GM18861 (cell line): ENCODE measurements around the gene ZNF583.

Source experiments
- ATAC-seq: cut with Tn5 transposase; IDR thresholded peaks from one replicate; pipeline ENCODE4 v1.9.1; 2021; ENCODE audit not compliant: unreplicated experiment

ZNF583 gene

DNA sequence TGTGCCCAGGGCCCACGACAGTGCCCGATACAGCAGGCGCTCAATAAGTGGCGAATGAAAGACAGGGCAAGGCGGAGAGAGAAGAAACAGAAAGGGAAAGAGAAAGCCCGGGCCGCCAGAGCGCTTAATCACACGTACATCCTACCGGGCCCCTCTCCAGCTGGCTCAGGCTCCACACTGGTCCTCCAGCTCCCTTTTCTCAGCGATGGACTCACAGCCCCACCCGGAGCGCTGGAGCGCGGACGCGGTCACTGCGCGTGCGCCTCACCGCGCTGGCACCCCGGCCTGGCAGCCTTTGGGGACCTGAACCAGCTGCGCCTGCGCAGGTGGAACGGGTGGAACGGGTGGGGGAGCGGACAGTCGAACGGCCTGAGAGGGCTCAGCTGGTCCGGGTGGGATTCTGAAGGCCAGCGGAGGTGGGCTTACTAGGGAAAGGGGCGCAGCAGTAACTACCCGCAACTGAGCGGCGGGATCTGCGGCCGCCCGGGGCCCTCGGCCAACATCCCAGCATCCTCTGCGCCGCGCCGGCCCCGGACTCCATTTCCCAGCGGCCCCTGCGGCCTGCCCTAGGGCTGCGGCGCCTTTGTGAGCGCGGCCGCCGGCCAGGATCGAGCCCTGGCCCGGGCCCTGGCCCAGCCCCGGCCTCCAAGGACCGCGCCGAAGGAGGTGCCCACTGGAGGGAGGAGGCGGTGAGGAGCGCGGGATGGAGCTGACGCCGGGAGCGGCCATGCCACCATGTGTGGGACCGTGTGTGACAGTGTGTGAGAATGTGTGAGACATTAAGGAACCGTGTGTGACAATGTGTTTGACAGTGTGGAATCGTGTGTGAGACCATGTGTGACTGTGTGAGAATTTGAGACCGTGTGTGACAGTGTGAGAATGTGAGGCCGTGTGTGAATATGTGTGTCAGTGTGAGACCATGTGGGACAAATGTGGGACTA, at the start of gene ZNF583:
Gene ZNF583 (plus strand): TSS at position 569 of the 941 bp plus-strand sequence. CDS start 2,783 bp downstream, outside the sequence.
- ATAC-seq: peak; percentile 74

DNA sequence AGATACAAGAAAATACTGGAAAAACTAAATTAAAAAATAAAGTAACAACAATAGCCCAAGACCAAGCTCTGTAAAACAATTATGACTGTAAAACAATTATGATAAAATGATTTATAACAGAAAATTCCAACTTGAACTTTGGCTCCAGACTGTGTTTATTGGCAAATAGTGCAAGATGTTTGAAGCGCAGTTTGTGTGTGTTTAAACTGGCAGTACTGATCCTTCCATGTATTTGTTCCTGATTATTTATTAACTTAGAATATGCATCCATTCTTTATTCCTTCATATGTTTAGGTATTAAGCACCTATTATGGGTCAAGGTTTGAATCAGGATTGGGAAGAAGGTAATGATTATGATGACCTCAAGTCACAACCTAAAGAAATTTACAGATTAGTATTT, 48.6 kb upstream of the ZNF583 start:
- no peak for ATAC-seq

GRCh38 chr19:56356944-56357343, 47.2 kb upstream of the ZNF583 start:
- no peak for ATAC-seq

GRCh38 chr19:56360841-56361240, 43.3 kb upstream of the ZNF583 start:
- ATAC-seq: no peak

DNA sequence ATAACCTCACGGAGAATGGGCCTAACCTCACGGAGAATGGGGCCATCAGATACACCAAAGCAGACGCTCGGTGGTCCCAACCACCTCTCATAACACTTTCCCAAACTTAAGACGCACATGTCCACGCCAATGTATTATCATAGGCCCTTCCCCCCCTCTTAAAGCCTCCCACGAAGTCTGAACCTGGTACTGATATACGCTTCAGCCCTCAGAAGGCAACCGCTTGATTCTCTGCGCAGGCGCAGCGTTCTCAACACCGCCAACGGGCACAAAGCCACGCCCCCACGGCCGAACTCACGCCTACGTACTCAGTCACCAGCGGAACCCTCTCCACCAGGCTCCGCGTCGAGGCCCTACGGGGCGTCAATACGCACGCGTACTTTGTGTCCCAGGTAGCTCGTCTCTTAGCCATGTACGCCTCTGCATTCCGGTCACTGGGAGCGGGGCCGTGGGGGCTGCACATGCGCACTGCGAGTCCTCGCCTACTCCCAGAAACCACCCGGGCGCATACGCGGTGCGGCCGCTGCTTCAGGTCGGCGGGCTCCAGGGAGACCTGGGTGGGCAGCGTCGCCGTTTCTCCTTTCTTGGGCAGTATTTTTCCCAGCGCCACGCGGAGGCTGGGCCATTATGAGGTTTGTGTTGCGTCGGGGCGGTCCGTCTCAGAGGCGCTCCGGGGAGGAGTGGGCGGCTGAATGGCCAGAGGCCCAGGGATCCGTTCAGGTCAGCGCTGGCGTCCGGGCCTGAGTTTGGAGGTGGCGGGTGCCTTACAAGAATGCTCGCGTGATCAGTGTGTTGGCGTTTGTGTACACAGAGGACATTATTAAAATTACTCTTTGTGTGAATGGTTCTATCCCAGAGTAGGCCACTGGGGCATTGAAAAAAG, 36.1 kb upstream of the ZNF583 start:
- no peak for ATAC-seq

DNA sequence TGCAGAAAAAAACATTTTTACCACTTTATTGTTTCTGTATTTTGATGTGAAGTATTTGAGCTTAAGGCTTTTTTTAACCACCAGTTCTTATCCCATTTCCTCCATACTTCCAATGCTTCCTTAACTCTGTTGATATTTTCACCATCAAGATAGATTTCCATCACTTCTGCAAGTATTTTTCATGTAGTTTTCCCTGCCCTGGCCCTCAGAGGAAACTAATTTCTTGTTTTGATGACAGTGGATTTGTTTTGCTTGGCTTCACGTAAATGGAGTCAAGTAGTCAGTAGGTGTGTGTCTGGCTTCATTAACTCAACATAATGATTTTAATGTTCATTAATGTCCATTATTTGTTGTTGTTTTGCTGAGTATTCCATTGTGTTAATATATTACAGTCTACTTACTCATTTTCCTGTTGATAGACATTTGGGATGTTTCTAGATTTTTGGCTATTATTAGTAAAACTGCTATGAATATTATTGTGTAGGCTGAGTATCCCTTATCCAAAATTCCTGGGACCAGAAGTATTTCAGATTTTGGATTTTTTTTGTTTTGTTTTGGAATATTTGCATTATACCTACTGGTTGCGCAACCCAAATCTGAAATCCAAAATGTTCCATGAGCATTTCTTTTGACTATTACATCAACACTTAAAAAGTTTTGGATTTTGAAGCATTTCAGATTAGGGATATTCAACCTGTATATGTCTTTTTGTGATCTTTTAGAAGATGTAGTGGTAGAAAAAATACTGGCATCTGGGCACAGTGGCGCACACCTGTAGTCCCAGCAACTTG, 34.1 kb upstream of the ZNF583 start:
- no peak for ATAC-seq

DNA sequence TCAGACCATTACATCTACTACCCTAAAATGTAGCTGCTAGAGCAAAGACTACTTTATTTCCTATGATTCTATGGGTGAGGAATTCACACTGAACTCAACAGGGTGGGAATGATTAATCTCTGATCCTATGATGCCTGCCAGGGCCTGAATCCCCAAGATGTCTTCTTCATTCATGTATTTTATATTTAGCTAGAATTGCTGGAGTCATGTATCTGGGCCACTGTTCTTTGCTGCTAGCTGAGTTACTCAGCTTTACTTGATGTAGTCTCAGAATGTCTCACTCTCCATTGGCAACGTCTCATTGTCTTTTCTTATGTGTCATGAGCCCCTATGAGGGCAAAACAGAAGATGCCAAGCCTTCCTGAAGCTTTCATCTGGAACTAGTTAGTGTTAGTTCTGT, 31.9 kb upstream of the ZNF583 start:
- ATAC-seq: no peak

GRCh38 chr19:56377105-56377924, 26.8 kb upstream of the ZNF583 start:
- no peak for ATAC-seq

- ATAC-seq: no peak
Measured at GRCh38 chr19:56383826-56384605, 20.1 kb upstream of the ZNF583 start.

GRCh38 chr19:56393119-56394012, 10.8 kb upstream of the ZNF583 start, which contains the start of gene ZNF582:
ZNF582 (minus strand) TSS chr19:56393534; CDS start chr19:56391752, 1,782 bp downstream.
- peak; percentile 85 for ATAC-seq

DNA sequence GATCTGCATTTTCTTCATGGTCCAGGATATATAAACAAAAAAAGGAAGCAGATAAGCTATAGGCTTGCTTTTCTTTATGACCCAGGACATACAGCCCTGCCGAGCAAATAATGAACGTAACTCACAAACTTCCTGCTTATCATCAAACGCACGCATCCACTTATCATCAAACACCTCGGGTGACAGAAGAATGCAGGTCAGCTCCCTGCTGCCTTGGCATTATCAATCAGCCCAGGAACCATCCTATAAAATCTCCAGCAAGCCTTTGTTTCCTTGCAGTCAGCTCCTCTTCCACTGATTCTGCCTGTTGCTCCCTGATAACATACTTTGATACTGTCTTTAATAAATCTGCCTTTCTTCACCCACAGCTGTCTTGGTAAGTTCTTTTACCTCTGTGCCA, 5.3 kb upstream of the ZNF583 start:
- ATAC-seq: no peak

GRCh38 chr19:56400485-56400884, 3.6 kb upstream of the ZNF583 start:
- ATAC-seq: no peak

GRCh38 chr19:56403261-56403660, 871 bp upstream of the ZNF583 start:
- ATAC-seq: peak; percentile 14

DNA sequence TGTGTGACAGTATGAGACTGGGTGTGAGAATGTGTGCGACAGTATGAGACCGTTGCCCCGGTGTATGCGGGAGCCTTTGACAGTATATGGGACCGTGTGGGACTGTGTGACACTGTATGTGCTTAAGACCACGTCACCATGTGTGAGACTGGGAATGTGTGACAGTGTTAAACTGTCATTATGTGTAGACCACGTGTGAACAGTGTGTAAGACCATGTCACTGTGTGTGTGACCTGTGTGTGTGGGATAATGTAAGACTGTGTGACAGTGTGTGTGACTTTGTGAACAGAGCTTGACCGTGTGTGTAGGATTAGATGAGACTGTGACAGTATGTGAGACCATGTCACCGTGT, 549 bp downstream of the ZNF583 start:
- no peak for ATAC-seq

- ATAC-seq: no peak
Measured at GRCh38 chr19:56405062-56405461, 930 bp downstream of the ZNF583 start.

GRCh38 chr19:56423276-56423984, 19.3 kb downstream of the ZNF583 start:
- no peak for ATAC-seq

DNA sequence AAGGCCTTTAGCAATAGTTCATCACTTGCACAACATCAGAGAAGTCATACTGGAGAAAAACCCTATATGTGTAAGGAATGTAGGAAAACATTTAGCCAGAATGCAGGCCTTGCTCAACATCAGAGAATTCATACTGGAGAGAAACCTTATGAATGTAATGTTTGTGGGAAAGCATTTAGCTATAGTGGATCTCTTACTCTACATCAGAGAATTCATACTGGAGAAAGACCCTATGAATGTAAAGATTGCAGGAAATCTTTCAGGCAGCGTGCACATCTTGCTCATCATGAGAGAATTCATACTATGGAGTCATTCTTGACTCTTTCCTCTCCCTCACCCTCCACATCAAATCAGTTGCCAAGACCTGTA, 19.8 kb downstream of the ZNF583 start:
- no peak for ATAC-seq
